K562 (cell line): ENCODE results near the gene POU2F1. TPM values are rescaled to one million over a fixed set of nuclear protein-coding genes. Genes with fewer than 3 reads are reported as not detected.

ENCODE experiments used
- ATAC-seq: fragments of 200-7000 bp; cut with Tn5 transposase; 3 replicates; pipeline ENCODE4 v1.9.1; 2020; ENCODE audit warnings: moderate library complexity
- BruUV-seq: library from RNA; stranded (reverse); fragments of 400-500 nt; replicated peaks from 2 replicates; lab custom pipeline; 2021; lab: Mats Ljungman, UMichigan
- CTCF ChIA-PET: fragments of 300-600 bp; formaldehyde crosslinking; extraction: SDS; loops from one replicate; lab custom pipeline; 2021; ENCODE audit warnings: low intra/inter-chr PET ratio; lab: Yijun Ruan, JAX
- POLR2A ChIA-PET: fragments of 300-600, 350-650 bp; sonication (Branson Sonifier 250); formaldehyde crosslinking; extraction: SDS; loops from one replicate; lab custom pipeline; 2021; ENCODE audit warnings: antibody characterized with exemption, inconsistent platforms; lab: Yijun Ruan, JAX
- DNase-seq, 4 experiments: peaks; one replicate each; pipeline versions ENCODE4 v3.0.0 to v3.0.0-alpha.2; 2011 to 2018; ENCODE audit warnings: low spot score in 3 of 4, mixed read lengths in 3 of 4; ENCODE audit errors: extremely low read depth in 1 of 4
- FAIRE-seq: peaks from 2 replicates; lab custom pipeline; 2011; peaks lifted over from hg19 to GRCh38; lab: Jason Lieb, UNC
- H2AFZ ChIP-seq: 2 replicates; pipeline ENCODE4 v1.6.0; 2011; ENCODE audit warnings: low read depth, low read length, control low read depth, inconsistent platforms
- H3K27ac ChIP-seq: fragments of 200-600 bp; 3 replicates; pipeline ENCODE4 v1.8.0; 2011; ENCODE audit warnings: low read depth, mild to moderate bottlenecking, control low read depth, inconsistent platforms, low read length, moderate library complexity, mixed read lengths; ENCODE audit errors: extremely low read depth
- H3K27me3 ChIP-seq, 2 experiments: fragments of 300-600 bp in 1 of 2; 2 replicates in 1 of 2; 3 replicates in 1 of 2; pipeline versions ENCODE4 v1.6.0 to v1.8.0; 2011; ENCODE audit warnings: inconsistent platforms in 2 of 2, low read length in 2 of 2, mild to moderate bottlenecking in 1 of 2, mixed read lengths in 1 of 2, moderate library complexity in 1 of 2; ENCODE audit not compliant: control insufficient read depth in 2 of 2, insufficient read depth in 2 of 2
- H3K36me3 ChIP-seq: fragments of 300-600 bp; 3 replicates; pipeline ENCODE4 v1.8.0; 2011; ENCODE audit warnings: mild to moderate bottlenecking, low read length, inconsistent platforms; ENCODE audit not compliant: control insufficient read depth, insufficient read depth
- H3K4me1 ChIP-seq, 2 experiments: fragments of 200-600 bp in 1 of 2; replicated peaks in 1 of 2; 2 replicates in 1 of 2; 3 replicates in 1 of 2; pipeline versions ENCODE4 v1.5.1 to v1.8.0; 2011; ENCODE audit warnings: inconsistent platforms in 2 of 2, low read length in 2 of 2, mild to moderate bottlenecking in 1 of 2, mixed read lengths in 1 of 2, moderate library complexity in 1 of 2; ENCODE audit not compliant: control insufficient read depth in 2 of 2, insufficient read depth in 2 of 2
- H3K4me2 ChIP-seq: 2 replicates; pipeline ENCODE4 v1.6.1; 2011; ENCODE audit warnings: low read length, control low read depth, inconsistent platforms, mixed read lengths; ENCODE audit not compliant: insufficient read depth
- H3K4me3 ChIP-seq: fragments of 200-600 bp; sonication (generic), shearing (Covaris generic); 2 replicates; pipeline ENCODE4 v1.5.1; 2016; ENCODE audit warnings: control low read depth, inconsistent platforms
- H3K79me2 ChIP-seq: fragments of 200-600 bp; 3 replicates; pipeline ENCODE4 v1.8.0; 2011; ENCODE audit warnings: low read length, inconsistent platforms; ENCODE audit not compliant: control insufficient read depth, insufficient read depth
- H3K9ac ChIP-seq, 2 experiments: 2 replicates each; pipeline versions ENCODE4 v1.6.0 to v1.6.1; 2011; ENCODE audit warnings: low read depth in 2 of 2, low read length in 2 of 2, control low read depth in 1 of 2, inconsistent platforms in 1 of 2, mild to moderate bottlenecking in 1 of 2, mixed read lengths in 1 of 2; ENCODE audit not compliant: insufficient read depth in 1 of 2
- H3K9me1 ChIP-seq: one replicate; pipeline ENCODE4 v1.6.0; 2011; ENCODE audit warnings: inconsistent platforms, mild to moderate bottlenecking, low read length, moderate library complexity; ENCODE audit not compliant: control insufficient read depth, insufficient read depth
- H3K9me3 ChIP-seq: replicated peaks from 2 replicates; pipeline ENCODE4 v1.5.1; 2011; ENCODE audit warnings: low read depth, low read length, inconsistent platforms; ENCODE audit not compliant: control insufficient read depth, insufficient read depth
- H4K20me1 ChIP-seq: replicated peaks from 2 replicates; pipeline ENCODE4 v1.6.1; 2011; ENCODE audit warnings: low read length, inconsistent platforms, mixed read lengths; ENCODE audit not compliant: control insufficient read depth, insufficient read depth
- CBX8 ChIP-seq: fragments of 200-600 bp; sonication (generic); IDR thresholded peaks from 2 replicates; pipeline ENCODE4 v1.6.1; 2012; ENCODE audit warnings: borderline replicate concordance, mixed run types, low read depth, mild to moderate bottlenecking, moderate library complexity, mixed read lengths, low read length, control low read depth, inconsistent platforms; ENCODE audit not compliant: poor library complexity, severe bottlenecking; ENCODE audit errors: extremely low read depth
- CREB3L1 ChIP-seq: fragments of 450-650 bp; IDR thresholded peaks from 2 replicates; pipeline ENCODE4 v1.6.1; 2014; ENCODE audit warnings: low read depth, mild to moderate bottlenecking, moderate library complexity, borderline replicate concordance
- JUNB ChIP-seq: fragments of 450-650 bp; formaldehyde crosslinking; conservative IDR thresholded peaks from 2 replicates; pipeline ENCODE4 v1.4.0; 2020; ENCODE audit warnings: mild to moderate bottlenecking
- MITF ChIP-seq: IDR thresholded peaks from 2 replicates; pipeline ENCODE4 v1.6.1; 2014; ENCODE audit warnings: antibody characterized with exemption
- PKNOX1 ChIP-seq: fragments of 450-650 bp; IDR thresholded peaks from 2 replicates; pipeline ENCODE4 v1.6.1; 2016
- WGBS: fragments of 100-300 bp; shearing (Covaris generic); methylation state at CpG from one replicate; pipeline ENCODE4 v1.1.6; 2016; ENCODE audit warnings: low coverage, mixed read lengths; ENCODE audit not compliant: insufficient coverage; ENCODE audit errors: missing lambda C conversion rate; 5-methylcytosine and 5-hydroxymethylcytosine counted together
- in situ Hi-C: fragments of 300-500 bp; cut with MboI; formaldehyde crosslinking; loops from 4 replicates; pipeline ENCODE4 v1.15.0; 2018; ENCODE audit warnings: inconsistent platforms, mixed read lengths
- intact Hi-C: fragments of 100-400 bp; cut with micrococcal nuclease; formaldehyde crosslinking; loops from 2 replicates; pipeline ENCODE4 v1.14.2; 2022
- polyA plus RNA-seq, 8 experiments: library from polyadenylated mRNA; depleted of rRNA in 4 of 8; stranded (reverse) in 5 of 8; unstranded in 3 of 8; fragments of >200 nt; fragmentation: Nextera tagmentation in 2 of 8; fragmentation: Illumina TruSeq in 1 of 8; extraction: Ambion mirVana in 2 of 8; extraction: Trizol in 1 of 8; gene quantifications; 2 replicates each; pipeline versions ENCODE4 v1.2.1 to v1.2.3, GENCODE V29; 2011 to 2014; ENCODE audit warnings: inconsistent platforms in 1 of 8, missing spikeins in 1 of 8
- total RNA-seq, 7 experiments: library from RNA; depleted of rRNA in 6 of 7; stranded (reverse); fragments of >200 nt in 6 of 7; fragmentation: Illumina TruSeq in 2 of 7; extraction: Trizol in 2 of 7; gene quantifications; 2 replicates each; pipeline versions ENCODE4 v1.2.1 to v1.2.3, GENCODE V29; 2011 to 2021; ENCODE audit warnings: low replicate concordance in 1 of 7

Gene POU2F1
- total and polyA plus RNA-seq, 9 of the 15 experiments (the other 6 are each of a cell fraction or from before 2014, with no cell fraction given), result 2.6 to 22.3 (median 8.8) TPM

GRCh38 chr1:167199656-167200055 is 21.0 kb upstream of the POU2F1 start (continued):
- TF ChIP-seq MITF (no peak), JUNB (CRISPR knock-in tag) (no peak), CREB3L1 (no peak)

GRCh38 chr1:167200272-167200671 is 20.4 kb upstream of the POU2F1 start:
- Histone ChIP-seq H2AFZ (no peak overlapping the region), H3K4me1 (no peaks in the 10 kb centered on the region; a peak in 2 of 5 replicates), H4K20me1 (no peaks in the 10 kb centered on the region), H3K9me3 (no peaks in the 10 kb centered on the region), H3K79me2 (no peaks in the 10 kb centered on the region), H3K27me3 (no peaks in the 10 kb centered on the region), H3K4me3 (no peak overlapping the region), H3K36me3 (no peaks in the 10 kb centered on the region), H3K9ac (no peak overlapping the region), H3K27ac (no peak overlapping the region), H3K9me1 (no peaks in the 10 kb centered on the region), H3K4me2 (no peak overlapping the region)
- BruUV-seq, result no TSS peak
- intact Hi-C loops (no loop called here), in situ Hi-C loops (no loop called here)
- FAIRE-seq (no peak), ATAC-seq (no peak; the same call in 2 of the 3 replicates), DNase-seq (no peak)
- peak; percentile 52 for TF ChIP-seq PKNOX1
- TF ChIP-seq CBX8, result no peak
- 46% methylated on average over 3 of the region's 4 CpGs for WGBS
- CTCF ChIA-PET, result no interaction called here
- POLR2A ChIA-PET, result interaction anchor here (1.7 kb wide), 1 partner anchor 20 kb away, joined by 8 read pairs; the partner anchor contains the start of gene POU2F1
